GM11168 (cell line): Measurements from ENCODE around the gene RAET1G.
"Not testable (repeated sequence)": the region's sequence is repeated elsewhere in the genome, so short reads cannot be mapped to it uniquely, and the experiment has no call there.

Source experiments
- in situ Hi-C: fragments of 300-500 bp; cut with MboI; formaldehyde crosslinking; loops from one replicate; pipeline ENCODE4 v1.12.0; 2022; ENCODE audit warnings: low sequenced_read_pairs; ENCODE audit not compliant: unreplicated experiment

The RAET1G gene

GRCh38 chr6:149917679-149918078, 5.2 kb downstream of the RAET1G start:
- in situ Hi-C loops: no loop called here

GRCh38 chr6:149915970-149916865, 6.7 kb downstream of the RAET1G start:
- in situ Hi-C loops: no loop called here

- in situ Hi-C loops: no loop called here
Measured at GRCh38 chr6:149913540-149914240, 9.2 kb downstream of the RAET1G start.

- in situ Hi-C loops: no loop called here
Measured at GRCh38 chr6:149913085-149913484, 9.8 kb downstream of the RAET1G start.

GRCh38 chr6:149912680-149913079, 10.2 kb downstream of the RAET1G start:
- in situ Hi-C loops: not testable (repeated sequence)

GRCh38 chr6:149910721-149911151, 12.2 kb downstream of the RAET1G start:
- in situ Hi-C loops: no loop called here

- in situ Hi-C loops: no loop called here
Measured at GRCh38 chr6:149909701-149910470, 13.0 kb downstream of the RAET1G start.

GRCh38 chr6:149908480-149908879, 14.4 kb downstream of the RAET1G start:
- in situ Hi-C loops: not testable (repeated sequence)

- in situ Hi-C loops: no loop called here
Measured at GRCh38 chr6:149907317-149907716, 15.6 kb downstream of the RAET1G start.

GRCh38 chr6:149906405-149906804, 16.5 kb downstream of the RAET1G start:
- in situ Hi-C loops: no loop called here

GRCh38 chr6:149905911-149906371, 17.0 kb downstream of the RAET1G start:
- in situ Hi-C loops: no loop called here

- in situ Hi-C loops: no loop called here
Measured at GRCh38 chr6:149905371-149905910, 17.5 kb downstream of the RAET1G start.

GRCh38 chr6:149904661-149905370, 18.1 kb downstream of the RAET1G start:
- in situ Hi-C loops: no loop called here

GRCh38 chr6:149903938-149904611, 18.8 kb downstream of the RAET1G start:
- in situ Hi-C loops: no loop called here

- in situ Hi-C loops: no loop called here
Measured at GRCh38 chr6:149901444-149902140, 21.3 kb downstream of the RAET1G start.

- in situ Hi-C loops: no loop called here
Measured at GRCh38 chr6:149900620-149901443, 22.1 kb downstream of the RAET1G start.

- in situ Hi-C loops: no loop called here
Measured at GRCh38 chr6:149899926-149900619, 22.8 kb downstream of the RAET1G start.
